ENCODE results near the gene EVC.

EVC gene

DNA sequence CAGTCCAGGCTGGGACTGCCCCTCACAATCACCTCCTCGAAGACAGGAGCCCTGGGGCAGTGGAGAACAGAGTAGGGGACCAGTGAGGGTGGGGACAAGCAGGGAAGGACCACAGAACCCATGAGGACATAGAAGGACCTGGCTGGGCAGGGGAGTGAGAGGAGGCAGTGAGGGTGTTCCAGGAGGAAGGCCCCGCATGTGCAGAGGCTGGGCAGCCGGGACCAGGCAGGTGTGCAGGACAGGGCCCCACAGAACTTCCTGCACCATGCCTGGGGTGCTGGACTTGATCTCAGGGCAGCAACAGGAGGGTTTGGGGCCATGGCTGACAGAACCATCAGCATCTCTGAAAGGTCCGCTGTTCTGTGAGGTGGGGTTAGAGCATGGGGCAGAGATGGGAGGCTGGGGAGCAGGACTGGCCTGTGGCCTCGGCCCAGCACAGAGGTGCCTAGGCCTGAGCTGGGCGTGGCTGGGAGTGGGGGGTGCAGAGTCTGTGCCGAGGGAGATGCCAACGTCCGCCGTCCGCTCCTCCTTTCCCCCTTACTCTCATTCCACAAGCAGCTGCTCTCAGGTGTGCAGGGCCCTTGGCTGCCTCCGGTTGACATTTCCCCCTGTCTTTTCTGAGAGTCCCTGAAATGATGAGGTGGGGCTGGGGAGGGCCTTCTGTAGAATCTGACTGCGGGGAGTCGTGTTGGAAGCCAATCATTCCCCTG is 40.8 kb downstream of the EVC start:
- no peak overlapping the region for H3K4me3 ChIP-seq (ENCODE audit: low read depth, low read length)
- DNase-seq (ENCODE audit: low read depth, low spot score): no peak
- in situ Hi-C loops (cut with HindIII; ENCODE audit: low sequenced_read_pairs): no loop called here
- TF ChIP-seq, protein P1, sequence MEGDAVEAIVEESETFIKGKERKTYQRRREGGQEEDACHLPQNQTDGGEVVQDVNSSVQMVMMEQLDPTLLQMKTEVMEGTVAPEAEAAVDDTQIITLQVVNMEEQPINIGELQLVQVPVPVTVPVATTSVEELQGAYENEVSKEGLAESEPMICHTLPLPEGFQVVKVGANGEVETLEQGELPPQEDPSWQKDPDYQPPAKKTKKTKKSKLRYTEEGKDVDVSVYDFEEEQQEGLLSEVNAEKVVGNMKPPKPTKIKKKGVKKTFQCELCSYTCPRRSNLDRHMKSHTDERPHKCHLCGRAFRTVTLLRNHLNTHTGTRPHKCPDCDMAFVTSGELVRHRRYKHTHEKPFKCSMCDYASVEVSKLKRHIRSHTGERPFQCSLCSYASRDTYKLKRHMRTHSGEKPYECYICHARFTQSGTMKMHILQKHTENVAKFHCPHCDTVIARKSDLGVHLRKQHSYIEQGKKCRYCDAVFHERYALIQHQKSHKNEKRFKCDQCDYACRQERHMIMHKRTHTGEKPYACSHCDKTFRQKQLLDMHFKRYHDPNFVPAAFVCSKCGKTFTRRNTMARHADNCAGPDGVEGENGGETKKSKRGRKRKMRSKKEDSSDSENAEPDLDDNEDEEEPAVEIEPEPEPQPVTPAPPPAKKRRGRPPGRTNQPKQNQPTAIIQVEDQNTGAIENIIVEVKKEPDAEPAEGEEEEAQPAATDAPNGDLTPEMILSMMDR (IDR thresholded peaks at IDR 0.05; ENCODE audit: low read depth, low read length): no peak

DNA sequence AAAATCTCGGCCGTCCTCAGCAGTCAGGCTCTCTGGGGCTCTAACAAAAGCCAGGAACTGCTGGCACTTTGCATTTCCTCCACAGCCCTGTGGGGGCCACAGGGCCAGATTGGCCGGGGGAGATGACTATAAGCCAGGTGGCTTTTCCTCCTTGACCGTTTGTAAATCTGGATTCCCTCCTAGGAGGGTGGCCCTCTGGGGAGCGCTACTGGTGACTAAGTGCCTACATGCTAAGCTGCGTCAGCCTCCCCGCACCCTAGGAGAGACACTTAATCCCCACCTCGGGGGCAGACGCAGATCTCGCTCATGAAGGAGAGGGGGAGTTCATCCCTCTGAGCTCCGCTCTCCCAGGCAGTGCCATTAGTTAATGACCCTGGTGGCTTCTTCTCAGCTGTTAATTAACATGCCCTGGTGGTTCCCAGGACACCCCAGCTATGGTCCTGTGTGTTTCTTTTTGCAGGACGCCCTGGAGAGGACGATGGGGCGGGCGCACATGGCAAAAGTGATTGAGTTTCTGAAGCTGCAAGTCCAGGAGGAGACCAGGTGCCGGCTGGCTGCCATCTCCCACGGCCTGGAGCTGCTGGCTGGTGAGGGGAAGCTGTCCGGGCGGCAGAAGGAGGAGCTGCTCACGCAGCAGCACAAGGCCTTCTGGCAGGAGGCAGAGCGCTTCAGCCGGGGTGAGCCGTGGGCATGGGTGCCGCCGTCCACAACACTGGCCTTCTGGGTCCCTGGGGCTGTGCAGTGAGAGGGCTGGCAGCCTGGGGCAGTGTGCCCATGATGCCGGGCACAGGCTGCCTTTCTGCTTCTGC is 41.6 kb downstream of the EVC start:
- in situ Hi-C loops (cut with HindIII; ENCODE audit: low sequenced_read_pairs): no loop called here
- TF ChIP-seq, protein P1 (IDR thresholded peaks at IDR 0.05; ENCODE audit: low read depth, low read length): no peak
- H3K4me3 ChIP-seq (ENCODE audit: low read depth, low read length): no peak overlapping the region
- peak; percentile 77 for DNase-seq (ENCODE audit: low read depth, low spot score)

DNA sequence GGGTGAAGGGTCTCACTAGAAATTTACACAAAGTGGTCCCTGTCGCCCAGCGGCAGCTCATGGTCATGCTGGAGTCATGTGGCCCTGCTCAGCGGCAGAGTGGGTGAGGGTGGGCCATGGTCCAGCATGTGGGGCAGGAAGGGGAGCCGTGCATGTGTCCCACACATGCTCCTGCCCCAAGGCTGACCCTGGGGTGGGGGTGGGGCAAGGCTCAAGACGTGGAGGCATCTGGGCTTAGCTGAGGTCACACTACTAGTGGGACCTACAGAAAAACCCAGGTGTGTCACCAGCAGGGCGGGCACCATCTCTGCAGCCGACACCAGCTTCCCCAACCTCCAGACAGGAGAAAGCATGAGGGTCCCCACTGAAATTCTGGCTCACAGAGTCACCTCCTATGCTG is 42.4 kb downstream of the EVC start:
- TF ChIP-seq, protein P1 (IDR thresholded peaks at IDR 0.05; ENCODE audit: low read depth, low read length): no peak
- no peak for DNase-seq (ENCODE audit: low read depth, low spot score)
- in situ Hi-C loops (cut with HindIII; ENCODE audit: low sequenced_read_pairs): no loop called here
- no peak overlapping the region for H3K4me3 ChIP-seq (ENCODE audit: low read depth, low read length)

DNA sequence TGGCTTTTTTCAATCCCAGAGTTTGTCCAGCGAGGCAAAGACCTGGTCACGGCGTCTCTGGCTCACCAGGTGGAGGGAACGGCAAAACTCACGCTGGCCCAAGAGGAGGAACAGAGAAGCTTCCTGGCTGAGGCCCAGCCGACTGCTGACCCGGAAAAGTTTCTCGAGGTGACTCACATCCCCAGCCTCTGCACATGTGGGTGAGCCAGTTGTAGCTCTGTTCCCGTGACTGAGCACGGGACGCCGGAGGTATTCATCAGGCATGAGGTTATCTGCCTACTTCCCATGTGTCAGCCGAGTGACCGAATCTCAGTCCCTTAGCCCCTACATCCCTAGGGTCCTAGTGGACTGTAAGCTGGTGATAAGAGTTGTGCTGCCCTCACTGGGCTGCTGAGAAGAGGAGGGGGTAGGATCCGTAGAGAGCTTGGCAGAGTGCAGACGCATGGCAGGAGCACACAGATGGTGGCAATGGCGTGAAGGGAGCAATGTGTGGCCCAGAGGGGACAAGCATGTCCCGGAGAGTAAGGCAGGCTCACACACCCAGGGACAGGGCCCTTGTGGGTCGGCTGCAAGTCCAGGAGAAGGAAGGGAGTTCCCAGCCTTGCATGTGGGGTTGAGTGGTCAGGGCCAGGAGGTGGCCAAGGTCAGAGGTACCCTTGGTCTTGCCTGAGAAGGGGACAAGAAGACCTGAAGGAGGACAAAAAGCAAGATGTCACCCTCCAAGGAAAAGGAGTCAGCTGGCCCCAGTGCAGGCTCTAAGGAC is 42.9 kb downstream of the EVC start:
- TF ChIP-seq, protein P1 (IDR thresholded peaks at IDR 0.05; ENCODE audit: low read depth, low read length): no peak
- peak; percentile 89 for DNase-seq (ENCODE audit: low read depth, low spot score)
- no peak overlapping the region for H3K4me3 ChIP-seq (ENCODE audit: low read depth, low read length)
- in situ Hi-C loops (cut with HindIII; ENCODE audit: low sequenced_read_pairs): no loop called here

DNA sequence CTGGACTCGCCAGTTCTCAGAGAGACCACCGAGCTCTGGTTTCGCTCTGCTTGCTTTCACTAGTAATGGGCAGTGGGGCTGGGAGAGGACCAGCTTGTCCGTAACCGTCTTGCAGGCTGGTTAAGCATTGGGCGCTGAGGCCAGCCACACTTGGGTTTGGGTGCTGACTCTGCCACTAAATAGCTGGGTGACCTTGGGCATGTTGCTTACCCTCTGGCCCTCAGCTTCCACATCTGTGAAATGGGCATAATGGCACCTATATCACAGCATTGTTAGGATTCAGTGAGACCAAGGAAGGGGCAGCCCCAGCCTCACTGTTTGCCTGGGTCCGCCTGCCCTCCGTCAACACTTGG is 43.5 kb downstream of the EVC start:
- no peak for DNase-seq (ENCODE audit: low read depth, low spot score)
- H3K4me3 ChIP-seq (ENCODE audit: low read depth, low read length): no peak overlapping the region
- in situ Hi-C loops (cut with HindIII; ENCODE audit: low sequenced_read_pairs): no loop called here
- TF ChIP-seq, protein P1 (IDR thresholded peaks at IDR 0.05; ENCODE audit: low read depth, low read length): no peak

DNA sequence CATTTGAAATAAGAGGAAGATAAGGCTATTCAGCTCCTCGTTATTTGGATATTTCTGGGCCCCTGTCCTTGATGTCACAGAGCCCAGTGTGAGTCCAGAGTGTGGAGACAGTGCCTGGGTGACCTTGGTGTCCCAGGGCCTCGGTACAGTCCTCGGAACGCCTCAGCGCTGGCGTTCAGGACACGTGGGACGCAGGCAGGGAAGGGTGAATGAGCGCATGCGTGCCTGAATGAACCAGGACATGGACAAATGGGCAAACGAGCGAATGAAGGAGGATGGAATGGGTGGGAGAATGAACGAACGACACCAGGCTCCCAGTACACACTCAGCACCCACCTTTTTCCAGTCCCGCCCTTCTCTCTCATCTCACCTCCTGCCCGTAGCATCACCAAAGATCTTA is 44.2 kb downstream of the EVC start:
- H3K4me3 ChIP-seq (ENCODE audit: low read depth, low read length): no peak overlapping the region
- no peak for DNase-seq (ENCODE audit: low read depth, low spot score)
- in situ Hi-C loops (cut with HindIII; ENCODE audit: low sequenced_read_pairs): no loop called here
- TF ChIP-seq, protein P1 (IDR thresholded peaks at IDR 0.05; ENCODE audit: low read depth, low read length): no peak

All from astrocyte of the spinal cord (primary cell).